Endodermal cell (in vitro differentiated cells): ENCODE measurements around the gene CCSER1. TPM values are rescaled to one million over a fixed set of nuclear protein-coding genes. Genes with fewer than 3 reads are reported as not detected.

Experiments
- DNase-seq: peaks from one replicate; pipeline ENCODE4 v3.0.0-alpha.2; 2017
- H3K27ac ChIP-seq: 2 replicates; pipeline ENCODE4 v1.5.1; 2013; ENCODE audit warnings: mild to moderate bottlenecking, low read depth, low read length, moderate library complexity
- H3K27me3 ChIP-seq: 2 replicates; pipeline ENCODE4 v1.6.1; 2013; ENCODE audit warnings: mild to moderate bottlenecking, low read length, moderate library complexity; ENCODE audit not compliant: insufficient read depth, control insufficient read depth, poor library complexity, severe bottlenecking
- H3K36me3 ChIP-seq: 2 replicates; pipeline ENCODE4 v1.7.0; 2013; ENCODE audit warnings: mild to moderate bottlenecking, low read length, moderate library complexity; ENCODE audit not compliant: control insufficient read depth, insufficient read depth
- H3K4me1 ChIP-seq: one replicate; pipeline ENCODE4 v1.7.0; 2013; ENCODE audit warnings: low read length; ENCODE audit not compliant: control insufficient read depth, insufficient read depth
- H3K4me3 ChIP-seq: 2 replicates; pipeline ENCODE4 v1.5.1; 2013; ENCODE audit warnings: mild to moderate bottlenecking, low read length, moderate library complexity
- H3K9ac ChIP-seq: 2 replicates; pipeline ENCODE4 v1.6.1; 2013; ENCODE audit warnings: mild to moderate bottlenecking, low read length, moderate library complexity; ENCODE audit not compliant: poor library complexity, severe bottlenecking; ENCODE audit errors: extremely low read depth
- H3K9me3 ChIP-seq: 2 replicates; pipeline ENCODE4 v1.6.1; 2013; ENCODE audit warnings: mild to moderate bottlenecking, low read length, moderate library complexity; ENCODE audit not compliant: control insufficient read depth
- H3K27ac Mint-ChIP-seq: 2 replicates; pipeline ENCODE4 v1.8.0; 2020; ENCODE audit warnings: mixed read lengths
- H3K27me3 Mint-ChIP-seq: 2 replicates; pipeline ENCODE4 v1.8.0; 2021; ENCODE audit warnings: mild to moderate bottlenecking, mixed read lengths; ENCODE audit not compliant: insufficient read depth
- H3K36me3 Mint-ChIP-seq: 2 replicates; pipeline ENCODE4 v1.8.0; 2020; ENCODE audit warnings: low read depth, mixed read lengths
- H3K4me1 Mint-ChIP-seq: 2 replicates; pipeline ENCODE4 v1.8.0; 2020; ENCODE audit warnings: mixed read lengths
- H3K4me3 Mint-ChIP-seq: 2 replicates; pipeline ENCODE4 v1.8.0; 2020; ENCODE audit warnings: mild to moderate bottlenecking, moderate library complexity, mixed read lengths
- H3K9me3 Mint-ChIP-seq: 2 replicates; pipeline ENCODE4 v1.8.0; 2020; ENCODE audit warnings: mild to moderate bottlenecking, mixed read lengths
- WGBS, 2 experiments: methylation state at CpG; one replicate each; pipeline versions ENCODE4 v1.1.5 to v1.1.7; 2013; ENCODE audit warnings: missing lambda C conversion rate in 2 of 2, mixed read lengths in 1 of 2; ENCODE audit not compliant: insufficient coverage in 1 of 2, insufficient read length in 1 of 2; 5-methylcytosine and 5-hydroxymethylcytosine counted together
- total RNA-seq, 2 donors: library from RNA; stranded (reverse); fragmentation: NEBNext Ultra II Directional in 1 of 2; extraction: Animal tissue kit (Norgen Biotek cat#: 25700) in 1 of 2; gene quantifications; 2 replicates in 1 of 2; 3 replicates in 1 of 2; pipeline ENCODE4 v1.2.1, GENCODE V29; 2021
- TF ChIP-seq, protein P1 (sequence below): fragments of 200-600 bp; sonication (generic); conservative IDR thresholded peaks from 2 replicates; pipeline ENCODE4 v1.5.0; 2021; ENCODE audit warnings: antibody characterized with exemption, mild to moderate bottlenecking

CCSER1 gene
- total RNA-seq, 2 donors from 2014 or later, result 1.1 to 2.2 TPM

DNA sequence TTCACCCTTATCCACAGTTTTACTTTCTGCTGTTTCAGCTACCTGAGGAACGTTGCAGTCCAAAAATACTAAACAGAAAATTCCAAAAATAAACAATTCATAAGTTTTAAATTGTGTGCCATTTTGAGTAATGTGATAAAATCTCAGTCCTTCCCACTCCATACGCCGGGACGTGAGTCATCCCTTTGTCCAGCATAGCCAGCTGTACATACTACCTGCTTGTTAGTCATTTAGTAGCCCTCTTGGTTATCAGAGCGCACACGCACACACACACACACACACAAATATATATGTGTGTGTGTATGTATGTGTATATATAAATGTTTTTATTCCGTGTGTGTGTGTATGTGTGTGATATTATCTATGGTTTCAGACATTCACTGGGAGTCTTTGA, 4.8 kb upstream of the CCSER1 start:
- Mint-ChIP-seq H3K27ac (no peak overlapping the region), H3K4me1 (peaks cover 15% of the 10 kb centered on the region)
- 94% methylated on average over 4 of the region's 7 CpGs; no CpG with 5 or more reads in 1 of the 2 experiments for WGBS, 2 experiments

DNA sequence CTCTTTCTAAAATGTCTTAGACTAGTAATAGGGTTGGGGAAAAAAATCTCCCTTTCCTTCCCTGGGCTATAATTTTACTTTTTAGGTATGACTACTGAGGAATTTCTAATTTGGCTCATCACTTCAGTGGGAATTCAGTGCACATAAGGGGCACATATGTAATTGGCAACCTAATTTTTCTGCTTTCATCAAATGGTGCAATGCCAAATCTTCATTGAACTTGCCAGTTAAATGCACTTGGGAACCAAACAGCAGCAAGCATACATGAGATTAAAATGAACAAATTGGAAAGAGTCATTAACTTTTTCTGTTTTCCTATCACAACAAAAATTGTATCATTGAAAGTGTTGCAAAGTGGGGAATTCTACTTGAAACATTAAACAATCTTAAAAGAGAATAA, 2.9 kb upstream of the CCSER1 start:
- H3K27ac Mint-ChIP-seq, result no peak overlapping the region
- H3K27me3 ChIP-seq, result peaks cover 31% of the 10 kb centered on the region
- no peaks in the 10 kb centered on the region for H3K9me3 Mint-ChIP-seq
- no peak overlapping the region for H3K4me3 Mint-ChIP-seq
- H3K27me3 Mint-ChIP-seq, result peaks cover 31% of the 10 kb centered on the region
- H3K4me1 Mint-ChIP-seq, result peaks cover 18% of the 10 kb centered on the region
- DNase-seq, result no peak
- H3K4me3 ChIP-seq, result no peak overlapping the region
- no peaks in the 10 kb centered on the region for H3K36me3 ChIP-seq
- H3K9me3 ChIP-seq, result no peaks in the 10 kb centered on the region
- H3K4me1 ChIP-seq, result no peaks in the 10 kb centered on the region
- no peaks in the 10 kb centered on the region for H3K36me3 Mint-ChIP-seq
- no peak overlapping the region for H3K27ac ChIP-seq
- TF ChIP-seq, protein P1, sequence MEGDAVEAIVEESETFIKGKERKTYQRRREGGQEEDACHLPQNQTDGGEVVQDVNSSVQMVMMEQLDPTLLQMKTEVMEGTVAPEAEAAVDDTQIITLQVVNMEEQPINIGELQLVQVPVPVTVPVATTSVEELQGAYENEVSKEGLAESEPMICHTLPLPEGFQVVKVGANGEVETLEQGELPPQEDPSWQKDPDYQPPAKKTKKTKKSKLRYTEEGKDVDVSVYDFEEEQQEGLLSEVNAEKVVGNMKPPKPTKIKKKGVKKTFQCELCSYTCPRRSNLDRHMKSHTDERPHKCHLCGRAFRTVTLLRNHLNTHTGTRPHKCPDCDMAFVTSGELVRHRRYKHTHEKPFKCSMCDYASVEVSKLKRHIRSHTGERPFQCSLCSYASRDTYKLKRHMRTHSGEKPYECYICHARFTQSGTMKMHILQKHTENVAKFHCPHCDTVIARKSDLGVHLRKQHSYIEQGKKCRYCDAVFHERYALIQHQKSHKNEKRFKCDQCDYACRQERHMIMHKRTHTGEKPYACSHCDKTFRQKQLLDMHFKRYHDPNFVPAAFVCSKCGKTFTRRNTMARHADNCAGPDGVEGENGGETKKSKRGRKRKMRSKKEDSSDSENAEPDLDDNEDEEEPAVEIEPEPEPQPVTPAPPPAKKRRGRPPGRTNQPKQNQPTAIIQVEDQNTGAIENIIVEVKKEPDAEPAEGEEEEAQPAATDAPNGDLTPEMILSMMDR, result no peak
- no peak overlapping the region for H3K9ac ChIP-seq

More for the DNA sequence above, 4.8 kb upstream of the CCSER1 start:
- Mint-ChIP-seq H3K36me3 (no peaks in the 10 kb centered on the region), H3K4me3 (no peak overlapping the region), H3K9me3 (no peaks in the 10 kb centered on the region), H3K27me3 (peaks cover 19% of the 10 kb centered on the region)
- no peaks in the 10 kb centered on the region for H3K9me3 ChIP-seq
- H3K4me1 ChIP-seq, result no peaks in the 10 kb centered on the region
- no peak overlapping the region for H3K27ac ChIP-seq
- H3K27me3 ChIP-seq, result peaks cover 20% of the 10 kb centered on the region
- no peak overlapping the region for H3K4me3 ChIP-seq
- TF ChIP-seq, protein P1, result no peak
- no peaks in the 10 kb centered on the region for H3K36me3 ChIP-seq
- no peak overlapping the region for H3K9ac ChIP-seq
- DNase-seq, result no peak

GRCh38 chr4:90126805-90127204, 389 bp upstream of the CCSER1 start:
- no peak overlapping the region for H3K27ac Mint-ChIP-seq
- H3K27me3 Mint-ChIP-seq, result peaks cover 43% of the 10 kb centered on the region
- WGBS, 2 experiments, result 48 to 71% methylated on average over 2 to 8 of the region's 8 CpGs
- Histone ChIP-seq H3K36me3 (no peaks in the 10 kb centered on the region), H3K27ac (no peak overlapping the region), H3K4me3 (peak overlapping the region; percentile 88), H3K4me1 (no peaks in the 10 kb centered on the region), H3K9me3 (no peaks in the 10 kb centered on the region), H3K9ac (no peak overlapping the region), H3K27me3 (peaks cover 48% of the 10 kb centered on the region)
- no peaks in the 10 kb centered on the region for H3K36me3 Mint-ChIP-seq
- peak; percentile 53 for DNase-seq
- H3K4me3 Mint-ChIP-seq, result peak overlapping the region; percentile 75
- no peaks in the 10 kb centered on the region for H3K9me3 Mint-ChIP-seq
- TF ChIP-seq, protein P1, result no peak
- peaks cover 10% of the 10 kb centered on the region for H3K4me1 Mint-ChIP-seq
